Osteoblast (primary cell): ENCODE data around the gene ADGRV1. TPM values are rescaled to one million over a fixed set of nuclear protein-coding genes. Genes with fewer than 3 reads are reported as not detected.

ENCODE experiments used
- DNase-seq: peaks from one replicate; pipeline ENCODE4 v3.0.0; 2011; ENCODE audit warnings: low spot score, mixed read lengths; ENCODE audit not compliant: insufficient read length; ENCODE audit errors: missing footprints
- H2AFZ ChIP-seq: 2 replicates; pipeline ENCODE4 v1.6.0; 2011; ENCODE audit warnings: mild to moderate bottlenecking, low read length
- H3K27ac ChIP-seq: 2 replicates; pipeline ENCODE4 v1.5.1; 2011; ENCODE audit warnings: mild to moderate bottlenecking, low read depth, low read length, moderate library complexity
- H3K27me3 ChIP-seq: 2 replicates; pipeline ENCODE4 v1.6.0; 2012; ENCODE audit warnings: mild to moderate bottlenecking, control low read depth, inconsistent platforms, low read length, moderate library complexity; ENCODE audit not compliant: insufficient read depth
- H3K36me3 ChIP-seq: 2 replicates; pipeline ENCODE4 v1.5.1; 2011; ENCODE audit warnings: mild to moderate bottlenecking, low read length, control low read depth, moderate library complexity; ENCODE audit not compliant: insufficient read depth
- H3K4me1 ChIP-seq: 2 replicates; pipeline ENCODE4 v1.5.1; 2011; ENCODE audit warnings: mild to moderate bottlenecking, low read length, control low read depth, moderate library complexity; ENCODE audit not compliant: insufficient read depth
- H3K4me2 ChIP-seq: 2 replicates; pipeline ENCODE4 v1.6.0; 2011; ENCODE audit warnings: mild to moderate bottlenecking, low read length; ENCODE audit not compliant: insufficient read depth
- H3K4me3 ChIP-seq: fragments of 200-600 bp; sonication (generic); 3 replicates; pipeline ENCODE4 v1.5.1; 2012; ENCODE audit warnings: mild to moderate bottlenecking, low read length, inconsistent platforms; ENCODE audit not compliant: insufficient read depth
- H3K79me2 ChIP-seq: 2 replicates; pipeline ENCODE4 v1.6.0; 2012; ENCODE audit warnings: mild to moderate bottlenecking, low read length, control low read depth, inconsistent platforms; ENCODE audit not compliant: insufficient read depth
- H3K9me3 ChIP-seq: 2 replicates; pipeline ENCODE4 v1.5.1; 2011; ENCODE audit warnings: low read depth, low read length, control low read depth
- H4K20me1 ChIP-seq: 2 replicates; pipeline ENCODE4 v1.6.0; 2012; ENCODE audit warnings: mild to moderate bottlenecking, low read length, control low read depth; ENCODE audit not compliant: insufficient read depth
- total RNA-seq: library from RNA; depleted of rRNA; stranded (reverse); fragments of >200 nt; gene quantifications from 2 replicates; pipeline ENCODE4 v1.2.3, GENCODE V29; 2012
- TF ChIP-seq, protein P1 (sequence below): IDR thresholded peaks from 2 replicates; pipeline ENCODE4 v1.5.1; 2011; ENCODE audit warnings: mild to moderate bottlenecking, low read depth, low read length, moderate library complexity; ENCODE audit errors: extremely low read depth

The ADGRV1 gene
- total RNA-seq, 1 donor = under 0.01 TPM

DNA sequence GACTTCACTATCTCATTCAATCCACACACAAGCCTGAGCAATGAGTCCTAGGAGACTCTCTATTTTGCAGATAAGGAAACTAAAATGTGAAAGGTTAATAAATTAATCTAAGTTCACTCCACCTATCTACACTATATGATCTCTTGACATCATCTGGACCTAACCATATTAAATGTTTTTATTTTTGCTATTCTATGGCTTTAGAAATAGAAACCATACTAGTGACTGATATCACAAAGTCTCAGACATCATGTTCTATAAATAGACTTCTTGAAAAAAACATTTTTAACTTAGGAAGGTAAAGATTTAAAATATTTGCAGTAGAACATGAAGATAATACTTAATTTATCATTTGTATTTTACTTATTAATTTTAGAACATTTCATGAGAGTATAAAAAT is 9.4 kb upstream of the ADGRV1 start:
- Histone ChIP-seq H3K27me3 (peaks cover 18% of the 10 kb centered on the region), H4K20me1 (no peaks in the 10 kb centered on the region), H3K79me2 (no peaks in the 10 kb centered on the region), H3K9me3 (no peaks in the 10 kb centered on the region), H3K36me3 (no peaks in the 10 kb centered on the region), H3K27ac (no peak overlapping the region), H3K4me1 (peaks cover 8% of the 10 kb centered on the region), H2AFZ (no peak overlapping the region), H3K4me2 (no peak overlapping the region), H3K4me3 (no peak overlapping the region)
- DNase-seq = no peak
- TF ChIP-seq, protein P1, sequence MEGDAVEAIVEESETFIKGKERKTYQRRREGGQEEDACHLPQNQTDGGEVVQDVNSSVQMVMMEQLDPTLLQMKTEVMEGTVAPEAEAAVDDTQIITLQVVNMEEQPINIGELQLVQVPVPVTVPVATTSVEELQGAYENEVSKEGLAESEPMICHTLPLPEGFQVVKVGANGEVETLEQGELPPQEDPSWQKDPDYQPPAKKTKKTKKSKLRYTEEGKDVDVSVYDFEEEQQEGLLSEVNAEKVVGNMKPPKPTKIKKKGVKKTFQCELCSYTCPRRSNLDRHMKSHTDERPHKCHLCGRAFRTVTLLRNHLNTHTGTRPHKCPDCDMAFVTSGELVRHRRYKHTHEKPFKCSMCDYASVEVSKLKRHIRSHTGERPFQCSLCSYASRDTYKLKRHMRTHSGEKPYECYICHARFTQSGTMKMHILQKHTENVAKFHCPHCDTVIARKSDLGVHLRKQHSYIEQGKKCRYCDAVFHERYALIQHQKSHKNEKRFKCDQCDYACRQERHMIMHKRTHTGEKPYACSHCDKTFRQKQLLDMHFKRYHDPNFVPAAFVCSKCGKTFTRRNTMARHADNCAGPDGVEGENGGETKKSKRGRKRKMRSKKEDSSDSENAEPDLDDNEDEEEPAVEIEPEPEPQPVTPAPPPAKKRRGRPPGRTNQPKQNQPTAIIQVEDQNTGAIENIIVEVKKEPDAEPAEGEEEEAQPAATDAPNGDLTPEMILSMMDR = no peak

DNA sequence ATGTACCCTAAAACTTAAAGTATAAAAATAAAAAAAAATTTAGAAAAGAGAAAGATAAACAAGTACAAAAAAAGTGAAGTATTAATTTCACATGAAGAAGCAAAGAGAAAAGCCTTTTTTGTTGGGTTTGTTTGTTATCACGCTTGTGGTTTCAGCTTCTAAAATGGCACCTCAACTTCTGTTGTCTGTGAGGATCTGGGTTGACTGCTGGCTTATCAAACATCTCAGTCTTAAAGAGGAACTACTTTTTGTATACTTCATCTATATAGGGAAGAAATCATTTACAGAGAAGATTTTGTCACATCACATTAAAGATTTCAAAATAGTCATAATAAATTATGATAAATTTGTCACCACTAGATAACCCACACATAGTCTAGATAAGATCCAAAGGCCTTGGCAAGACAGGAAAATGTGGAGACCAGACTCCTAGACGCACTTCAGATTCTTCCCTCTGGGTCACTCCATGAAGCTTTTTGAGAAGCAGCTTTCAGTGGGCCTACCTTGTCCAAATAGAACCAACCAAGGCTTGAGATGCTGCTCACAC is 8.8 kb upstream of the ADGRV1 start:
- TF ChIP-seq, protein P1 = no peak
- Histone ChIP-seq H3K36me3 (no peaks in the 10 kb centered on the region), H3K79me2 (no peaks in the 10 kb centered on the region), H3K4me3 (no peak overlapping the region), H4K20me1 (no peaks in the 10 kb centered on the region), H3K27me3 (peaks cover 19% of the 10 kb centered on the region), H2AFZ (no peak overlapping the region), H3K27ac (no peak overlapping the region), H3K9me3 (no peaks in the 10 kb centered on the region), H3K4me1 (peaks cover 8% of the 10 kb centered on the region), H3K4me2 (no peak overlapping the region)
- DNase-seq = no peak

DNA sequence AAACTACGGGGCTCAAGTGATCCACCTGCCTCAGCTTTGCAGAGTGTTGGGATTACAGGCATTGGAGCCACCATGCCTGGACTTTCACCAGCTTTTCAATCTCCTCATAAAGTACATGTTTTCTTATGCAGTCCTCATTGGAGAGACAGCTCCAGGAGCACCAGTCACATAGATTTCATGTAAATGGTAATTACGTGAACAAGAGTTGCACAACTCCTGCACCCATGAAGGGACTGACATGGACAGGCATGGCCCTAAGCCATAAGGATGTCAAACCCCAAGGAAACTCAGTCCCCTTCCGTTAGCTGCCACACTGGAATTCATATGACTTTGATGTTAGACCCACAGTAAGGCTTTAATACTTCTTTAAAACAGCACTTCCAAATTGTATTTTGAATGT is 7.6 kb upstream of the ADGRV1 start:
- Histone ChIP-seq H4K20me1 (no peaks in the 10 kb centered on the region), H3K4me3 (no peak overlapping the region), H2AFZ (no peak overlapping the region), H3K36me3 (no peaks in the 10 kb centered on the region), H3K9me3 (no peaks in the 10 kb centered on the region), H3K4me1 (peaks cover 8% of the 10 kb centered on the region), H3K4me2 (no peak overlapping the region), H3K27me3 (peaks cover 12% of the 10 kb centered on the region), H3K79me2 (no peaks in the 10 kb centered on the region), H3K27ac (no peak overlapping the region)
- DNase-seq = no peak
- TF ChIP-seq, protein P1 = no peak

DNA sequence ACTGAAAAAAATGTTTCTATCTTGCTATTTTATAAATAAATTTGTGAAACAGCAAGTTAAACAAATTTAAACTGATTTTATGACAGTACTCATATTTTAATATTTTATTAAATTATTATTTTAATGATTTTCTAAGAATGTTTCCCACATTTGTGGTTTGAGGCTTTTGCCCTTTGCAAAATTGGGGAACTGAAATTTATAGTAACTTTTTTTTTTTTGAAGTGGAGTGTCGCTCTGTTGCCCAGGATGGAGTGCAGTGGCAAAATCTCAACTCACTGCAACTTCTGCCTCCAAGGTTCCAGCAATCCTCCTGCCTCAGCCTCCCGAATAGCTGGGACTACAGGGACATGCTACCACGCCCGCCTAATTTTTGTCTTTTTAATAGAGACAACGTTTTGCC is 7.2 kb upstream of the ADGRV1 start:
- H3K4me3 ChIP-seq = no peak overlapping the region
- DNase-seq = no peak
- no peak overlapping the region for H3K4me2 ChIP-seq
- no peaks in the 10 kb centered on the region for H3K9me3 ChIP-seq
- no peaks in the 10 kb centered on the region for H3K79me2 ChIP-seq
- H2AFZ ChIP-seq = no peak overlapping the region
- H4K20me1 ChIP-seq = no peaks in the 10 kb centered on the region
- TF ChIP-seq, protein P1 = no peak
- peaks cover 8% of the 10 kb centered on the region for H3K4me1 ChIP-seq
- no peak overlapping the region for H3K27ac ChIP-seq
- peaks cover 16% of the 10 kb centered on the region for H3K27me3 ChIP-seq
- H3K36me3 ChIP-seq = no peaks in the 10 kb centered on the region
